Epidermal melanocyte (primary cell): ENCODE results near the gene ZNF787.
"Not testable (repeated sequence)": the region's sequence is repeated elsewhere in the genome, so short reads cannot be mapped to it uniquely, and the experiment has no call there.

ENCODE experiments used
- DNase-seq: peaks from one replicate; pipeline ENCODE4 v3.0.0; 2011; ENCODE audit warnings: low spot score; ENCODE audit not compliant: insufficient read length

Gene ZNF787

GRCh38 chr19:56121180-56122167 lies at the start of gene ZNF787:
TSS of gene ZNF787 (minus strand) at chr19:56121295. CDS start at chr19:56103217, 18,078 bp downstream.
- DNase-seq = peak; percentile 95

- no peak for DNase-seq
Measured at GRCh38 chr19:56170261-56170660, 49.2 kb upstream of the ZNF787 start.

- DNase-seq = no peak
Measured at GRCh38 chr19:56167064-56167578, 46.0 kb upstream of the ZNF787 start.

GRCh38 chr19:56163097-56163496 lies 42.0 kb upstream of the ZNF787 start:
- no peak for DNase-seq

- DNase-seq = no peak
Measured at GRCh38 chr19:56162258-56162657, 41.2 kb upstream of the ZNF787 start.

GRCh38 chr19:56161534-56161933 lies 40.4 kb upstream of the ZNF787 start:
- DNase-seq = no peak

- no peak for DNase-seq
Measured at GRCh38 chr19:56159622-56160271, 38.7 kb upstream of the ZNF787 start.

- DNase-seq = no peak
Measured at GRCh38 chr19:56159009-56159559, 38.0 kb upstream of the ZNF787 start.

GRCh38 chr19:56158170-56158757 lies 37.2 kb upstream of the ZNF787 start:
- no peak for DNase-seq

- no peak for DNase-seq
Measured at GRCh38 chr19:56156768-56157167, 35.7 kb upstream of the ZNF787 start.

- no peak for DNase-seq
Measured at GRCh38 chr19:56155124-56155687, 34.1 kb upstream of the ZNF787 start.

- DNase-seq = no peak
Measured at GRCh38 chr19:56153507-56153906, 32.4 kb upstream of the ZNF787 start.

GRCh38 chr19:56152644-56153043 lies 31.5 kb upstream of the ZNF787 start:
- no peak for DNase-seq

- no peak for DNase-seq
Measured at GRCh38 chr19:56150358-56150757, 29.3 kb upstream of the ZNF787 start.

GRCh38 chr19:56149656-56150038 lies 28.6 kb upstream of the ZNF787 start:
- DNase-seq = no peak

- DNase-seq = not testable (repeated sequence)
Measured at GRCh38 chr19:56148955-56149655, 28.0 kb upstream of the ZNF787 start.

- no peak for DNase-seq
Measured at GRCh38 chr19:56148096-56148495, 27.0 kb upstream of the ZNF787 start.

GRCh38 chr19:56147307-56147706 lies 26.2 kb upstream of the ZNF787 start:
- peak; percentile 9 for DNase-seq

- no peak for DNase-seq
Measured at GRCh38 chr19:56146904-56147303, 25.8 kb upstream of the ZNF787 start.

GRCh38 chr19:56145698-56146097 lies 24.6 kb upstream of the ZNF787 start:
- DNase-seq = peak; percentile 12

GRCh38 chr19:56144831-56145230 lies 23.7 kb upstream of the ZNF787 start:
- peak; percentile 10 for DNase-seq
